Stimulated activated CD4-positive, alpha-beta T cell treated with anti-CD3 and anti-CD28 coated beads, Interleukin-4, amount 100 ng/mL, for 1 hour (primary cell): ENCODE results near the gene HTR3B.
"Not testable (repeated sequence)": the region's sequence is repeated elsewhere in the genome, so short reads cannot be mapped to it uniquely, and the experiment has no call there.

Experiments used
- DNase-seq: peaks from one replicate; pipeline ENCODE4 v3.0.0-alpha.2; 2020

Gene HTR3B, protein sequence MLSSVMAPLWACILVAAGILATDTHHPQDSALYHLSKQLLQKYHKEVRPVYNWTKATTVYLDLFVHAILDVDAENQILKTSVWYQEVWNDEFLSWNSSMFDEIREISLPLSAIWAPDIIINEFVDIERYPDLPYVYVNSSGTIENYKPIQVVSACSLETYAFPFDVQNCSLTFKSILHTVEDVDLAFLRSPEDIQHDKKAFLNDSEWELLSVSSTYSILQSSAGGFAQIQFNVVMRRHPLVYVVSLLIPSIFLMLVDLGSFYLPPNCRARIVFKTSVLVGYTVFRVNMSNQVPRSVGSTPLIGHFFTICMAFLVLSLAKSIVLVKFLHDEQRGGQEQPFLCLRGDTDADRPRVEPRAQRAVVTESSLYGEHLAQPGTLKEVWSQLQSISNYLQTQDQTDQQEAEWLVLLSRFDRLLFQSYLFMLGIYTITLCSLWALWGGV

DNA sequence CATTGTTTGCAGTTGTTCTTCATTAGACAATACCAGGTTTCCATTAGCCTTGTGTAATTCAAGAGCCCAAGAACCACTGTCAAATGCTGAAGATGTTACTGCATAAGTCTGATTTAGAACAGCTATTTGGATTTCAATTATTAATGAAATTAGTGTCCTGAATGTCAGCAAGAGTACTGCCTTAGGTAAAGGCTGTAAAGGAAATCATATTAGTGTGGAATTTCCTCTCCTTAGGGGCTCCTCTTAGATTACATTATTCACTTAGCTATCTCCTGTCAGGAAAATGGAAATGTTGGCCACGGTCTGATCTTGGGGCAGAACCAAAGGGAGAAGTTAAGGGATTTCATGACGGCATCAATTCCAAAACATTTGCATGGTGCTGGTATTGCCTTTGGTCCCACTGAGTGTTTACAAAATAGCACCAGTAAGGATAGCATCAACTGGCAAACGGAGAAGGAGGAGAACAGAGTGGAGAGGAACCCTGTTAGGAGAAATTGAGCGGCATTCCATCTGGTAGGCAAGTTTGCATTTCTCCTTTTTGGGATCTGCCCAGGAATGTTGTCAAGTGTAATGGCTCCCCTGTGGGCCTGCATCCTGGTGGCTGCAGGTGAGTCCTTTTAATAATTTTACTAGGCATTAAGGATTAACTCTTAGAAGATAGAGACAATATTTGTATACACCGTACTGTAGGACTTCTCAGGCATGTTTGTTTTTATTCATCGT lies at the start of gene HTR3B:
HTR3B (plus strand) TSS at position 418 of the 723 bp plus-strand sequence; CDS start at position 556, 138 bp downstream.
- DNase-seq = no peak

DNA sequence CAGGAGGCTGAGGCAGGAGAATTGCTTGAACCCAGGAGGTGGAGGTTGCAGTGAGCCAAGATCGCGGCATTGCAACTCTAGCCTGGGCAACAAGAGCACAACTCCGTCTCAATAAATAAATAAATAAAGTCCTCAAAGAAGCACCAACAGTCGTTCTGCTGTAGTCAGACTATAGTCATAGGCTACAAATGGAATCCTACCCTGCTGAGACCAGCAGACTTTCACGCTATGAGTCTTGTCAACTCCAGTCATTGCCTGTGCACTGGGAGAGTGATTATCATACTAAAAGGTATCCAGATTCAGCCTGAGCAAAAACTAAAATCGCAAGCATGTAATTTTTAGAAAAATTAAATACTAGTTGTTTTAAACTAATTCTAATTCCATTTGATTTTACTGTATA lies 48.8 kb upstream of the HTR3B start:
- DNase-seq = no peak

DNA sequence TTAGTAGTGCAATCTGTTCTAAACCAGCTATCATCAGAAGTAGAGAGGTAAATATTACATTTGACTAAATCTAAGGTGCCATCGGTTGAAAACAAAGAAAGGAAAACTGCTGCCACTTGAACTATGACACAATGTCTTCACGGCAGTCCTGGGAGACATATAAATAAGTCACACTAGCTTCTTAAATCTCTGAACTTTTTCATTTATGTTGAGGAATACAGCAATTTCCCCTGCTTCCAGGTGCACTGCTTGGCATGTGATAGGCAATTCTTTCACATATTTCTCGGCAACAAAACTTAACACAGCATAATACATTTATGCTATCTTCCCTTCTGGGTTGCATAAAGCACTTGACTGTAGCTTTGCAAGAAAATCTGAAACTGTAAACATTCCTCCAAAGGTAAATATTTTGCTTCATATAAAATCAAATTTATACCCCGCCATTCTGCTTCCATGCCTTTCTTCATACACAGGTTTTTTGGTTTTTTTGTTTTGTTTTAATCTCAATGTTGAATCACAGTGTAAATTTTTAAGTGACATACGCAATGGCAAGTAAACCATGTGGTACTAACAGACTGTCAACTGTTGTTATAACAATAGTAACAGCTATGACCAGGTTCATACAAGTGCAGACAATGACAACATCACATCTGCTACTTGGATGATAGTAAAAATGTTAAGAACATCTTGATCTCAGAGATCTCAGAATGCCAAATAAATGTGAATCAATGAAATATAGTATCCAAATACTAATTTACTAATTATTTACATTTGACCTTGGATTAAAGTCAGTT lies 47.4 kb upstream of the HTR3B start:
- DNase-seq = no peak

DNA sequence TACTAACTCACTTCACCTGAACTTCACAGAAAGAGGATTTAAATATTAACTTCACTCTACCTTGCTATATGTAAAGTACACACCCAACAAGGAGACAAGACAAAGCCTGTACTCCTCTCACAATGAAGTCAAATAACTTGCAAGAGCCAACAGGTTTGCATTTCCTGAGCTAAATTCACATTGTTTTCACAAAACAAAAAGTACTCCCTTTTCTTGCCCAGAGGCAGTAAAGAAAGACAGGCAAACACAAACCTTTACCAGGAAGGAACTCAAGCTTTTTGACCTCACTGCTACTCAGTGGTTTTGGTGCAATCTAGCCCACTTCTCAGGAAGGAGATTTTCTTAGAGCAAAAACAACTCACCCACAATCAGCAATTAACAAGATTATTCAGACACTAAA lies 44.9 kb upstream of the HTR3B start:
- no peak for DNase-seq

- DNase-seq = no peak
Observed at GRCh38 chr11:113862435-113862834, 42.2 kb upstream of the HTR3B start.

GRCh38 chr11:113864410-113864809 lies 40.2 kb upstream of the HTR3B start:
- no peak for DNase-seq

GRCh38 chr11:113865873-113866272 lies 38.7 kb upstream of the HTR3B start:
- DNase-seq = no peak

DNA sequence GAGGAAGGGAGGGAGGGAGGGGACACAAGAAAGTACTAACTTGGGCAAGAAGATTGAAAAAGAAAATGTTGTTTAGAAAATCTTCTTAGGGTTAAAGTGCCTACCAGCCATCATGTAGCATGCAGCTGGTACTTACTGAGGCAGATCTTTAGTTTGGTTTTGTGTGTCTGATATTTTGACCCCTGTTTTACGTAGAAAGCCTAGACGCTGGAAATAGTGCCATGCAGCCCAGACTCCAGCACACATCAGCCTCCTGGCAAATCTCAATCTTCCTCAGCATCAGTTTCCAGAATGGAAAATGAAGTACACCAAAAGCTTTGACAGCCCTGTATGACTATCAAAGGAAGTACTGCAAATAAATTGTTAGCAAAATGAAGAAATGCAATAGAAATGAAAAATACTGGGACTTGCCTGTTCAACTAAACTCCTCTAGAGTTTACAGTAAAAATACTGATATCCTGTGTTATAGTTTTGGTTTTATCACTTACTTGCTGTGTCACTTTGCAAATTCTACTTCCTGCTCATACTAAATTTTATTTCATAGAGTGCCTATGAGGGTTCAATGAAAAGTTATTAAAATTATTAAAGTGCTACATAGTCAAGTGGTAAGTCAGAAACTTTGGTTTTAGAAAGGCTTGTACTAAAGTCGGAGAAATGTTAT lies 36.6 kb upstream of the HTR3B start:
- no peak for DNase-seq

- no peak for DNase-seq
Observed at GRCh38 chr11:113871336-113871735, 33.3 kb upstream of the HTR3B start.

DNA sequence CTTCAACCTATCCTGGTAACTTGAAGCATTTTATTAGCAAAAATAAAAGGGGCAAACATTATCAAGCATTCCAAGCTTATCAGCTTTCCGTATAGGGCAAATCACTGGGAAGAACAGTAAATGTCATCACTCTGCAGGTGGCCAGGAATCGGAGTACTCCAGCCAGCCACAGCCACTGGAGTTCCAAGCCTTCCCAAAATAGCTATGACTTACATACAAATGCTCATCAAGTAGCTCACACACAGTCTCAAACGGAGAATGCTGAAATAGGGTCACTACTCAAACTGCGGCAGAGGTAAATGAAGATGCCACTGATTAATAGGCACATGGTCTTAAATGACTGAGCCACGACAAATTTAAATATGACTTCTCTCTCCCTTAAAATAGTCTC lies 31.4 kb upstream of the HTR3B start:
- no peak for DNase-seq

DNA sequence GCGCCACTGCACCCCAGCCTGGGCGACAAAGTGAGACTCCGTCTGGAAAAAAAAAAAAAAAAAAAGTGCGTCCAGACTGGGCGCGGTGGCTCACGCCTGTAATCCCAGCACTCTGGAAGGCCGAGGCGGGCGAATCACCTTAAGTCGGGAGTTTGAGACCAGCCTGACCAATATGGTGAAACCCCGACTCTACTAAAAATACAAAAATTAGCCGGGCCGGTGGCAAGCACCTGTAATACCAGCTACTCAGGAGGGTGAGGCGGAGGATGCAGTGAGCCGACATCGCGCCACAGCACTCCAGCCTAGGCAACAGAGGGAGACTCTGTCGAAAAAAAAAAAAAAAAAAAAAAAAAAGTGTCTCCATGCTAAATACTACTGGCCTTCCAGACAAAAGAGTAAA lies 30.5 kb upstream of the HTR3B start:
- no peak for DNase-seq

GRCh38 chr11:113874581-113875233 lies 29.9 kb upstream of the HTR3B start:
- DNase-seq = no peak

- peak; percentile 76 for DNase-seq
Observed at GRCh38 chr11:113875234-113876073, 29.1 kb upstream of the HTR3B start, which contains the start of gene USP28. TSS of gene USP28 (minus strand) at chr11:113875572. CDS start at chr11:113875501, 71 bp downstream.

DNA sequence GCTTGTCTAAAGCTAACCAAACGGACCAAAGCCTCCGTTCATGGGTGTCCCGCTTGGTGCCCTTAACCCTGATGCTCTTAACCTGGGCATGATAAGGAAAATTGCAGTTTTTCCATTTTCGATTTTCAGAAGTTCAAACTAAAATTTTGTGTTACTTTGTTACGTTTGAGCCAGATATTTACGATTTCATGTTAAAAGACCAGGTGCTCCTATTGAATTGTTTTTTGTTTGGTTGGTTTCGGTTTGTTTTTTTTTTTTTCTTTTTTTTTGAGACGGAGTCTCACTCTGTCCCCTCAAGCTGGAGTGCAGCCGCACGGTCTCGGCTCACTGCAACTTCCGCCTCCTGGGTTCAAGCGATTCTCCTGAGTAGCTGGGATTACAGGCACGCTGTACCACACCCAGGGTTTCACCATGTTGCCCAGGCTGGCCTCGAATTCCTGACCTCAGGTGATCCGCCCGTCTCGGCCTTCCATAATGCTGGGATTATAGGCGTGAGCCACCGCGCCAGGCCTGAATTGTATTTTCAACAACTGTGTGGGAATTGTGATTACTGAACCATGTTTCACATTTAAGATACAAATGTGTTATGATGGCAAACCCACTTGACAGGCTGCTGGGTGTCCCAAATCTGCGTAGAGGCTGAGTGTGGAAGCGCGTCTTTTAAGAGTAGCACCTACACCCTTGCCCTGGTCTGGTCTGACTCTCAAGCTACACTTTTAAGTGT lies 28.4 kb upstream of the HTR3B start:
- DNase-seq = no peak

DNA sequence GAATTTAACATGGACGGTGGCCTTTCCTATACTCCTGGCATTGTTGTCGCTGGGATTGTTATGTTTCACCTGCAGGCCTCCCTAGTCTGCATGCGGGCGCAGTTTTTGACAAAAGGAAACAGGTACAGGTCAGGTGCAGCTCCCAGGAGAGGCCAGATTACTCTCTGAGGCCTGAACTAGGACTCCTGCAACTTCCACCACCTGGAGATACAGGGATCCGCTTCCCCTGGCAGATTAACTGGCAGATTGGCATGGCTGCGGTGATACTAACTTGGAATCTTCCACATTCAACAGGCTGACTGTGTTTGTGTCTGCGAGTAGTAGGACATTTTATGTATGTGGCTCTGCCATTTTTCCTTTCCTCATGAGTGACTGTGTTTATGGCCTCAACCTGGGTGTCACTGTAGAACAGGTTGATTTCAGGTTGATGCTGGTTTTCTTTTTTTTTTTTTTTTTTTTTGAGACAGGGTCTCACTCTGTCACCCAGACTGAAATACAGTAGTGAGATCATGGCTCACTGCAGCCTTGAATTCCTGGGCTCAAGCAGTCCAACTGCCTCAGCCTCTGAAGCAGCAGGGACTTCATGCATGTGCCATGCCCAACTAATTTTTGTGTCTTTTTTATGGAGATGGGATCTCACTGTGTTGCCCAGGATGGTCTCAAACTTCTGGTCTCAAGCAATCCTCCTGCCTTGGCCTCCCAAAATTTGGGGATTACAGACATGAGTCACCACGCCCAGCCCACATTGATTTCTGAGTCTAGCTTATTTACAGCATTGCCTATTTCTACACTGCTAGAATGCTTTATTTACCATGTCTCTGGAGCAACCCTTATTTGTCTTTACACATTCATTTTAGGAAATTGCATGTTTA lies 27.6 kb upstream of the HTR3B start:
- DNase-seq = no peak

DNA sequence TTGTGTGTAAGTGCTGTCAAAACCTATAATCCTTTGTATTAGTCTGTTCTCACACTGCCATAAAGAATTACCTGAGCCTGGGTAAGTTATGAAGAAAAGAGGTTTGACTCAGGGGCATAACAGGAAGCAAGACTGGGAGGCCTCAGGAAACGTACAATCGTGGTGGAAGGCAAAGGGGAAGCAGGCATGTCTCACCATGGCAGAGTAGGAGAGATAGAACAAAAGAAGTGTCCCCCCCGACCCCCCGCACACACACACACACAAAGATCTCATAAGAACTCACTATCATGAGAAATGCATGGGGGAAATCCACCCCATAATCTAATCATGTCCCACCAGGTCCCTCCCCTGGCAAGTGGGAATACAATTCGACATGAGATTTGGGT lies 26.9 kb upstream of the HTR3B start:
- DNase-seq = no peak

- DNase-seq = not testable (repeated sequence)
Observed at GRCh38 chr11:113879446-113879845, 25.1 kb upstream of the HTR3B start.

GRCh38 chr11:113880971-113881370 lies 23.6 kb upstream of the HTR3B start:
- DNase-seq = no peak

- DNase-seq = no peak
Observed at GRCh38 chr11:113881856-113882255, 22.7 kb upstream of the HTR3B start.
